Calu3 (cell line): ENCODE data around the gene SLC51A. TPM values are rescaled to one million over a fixed set of nuclear protein-coding genes. Genes with fewer than 3 reads are reported as not detected.

Experiments
- BruUV-seq: library from RNA; stranded (reverse); fragments of 400-500 nt; replicated peaks from 2 replicates; lab custom pipeline; 2021; lab: Mats Ljungman, UMichigan
- CTCF ChIA-PET: fragments of 300-600 bp; sonication (Branson Sonifier 250); formaldehyde crosslinking; loops from one replicate; lab custom pipeline; 2022; ENCODE audit warnings: antibody characterized with exemption; lab: Charles Lee
- DNase-seq: peaks from one replicate; pipeline ENCODE4 v3.0.0; 2022
- H3K27ac Mint-ChIP-seq: one replicate; pipeline ENCODE4 v1.8.0; 2022; ENCODE audit warnings: mixed read lengths; ENCODE audit not compliant: unreplicated experiment
- H3K27me3 Mint-ChIP-seq: one replicate; pipeline ENCODE4 v1.8.0; 2022; ENCODE audit warnings: mixed read lengths; ENCODE audit not compliant: unreplicated experiment
- H3K36me3 Mint-ChIP-seq: one replicate; pipeline ENCODE4 v1.8.0; 2022; ENCODE audit warnings: mild to moderate bottlenecking, moderate library complexity, mixed read lengths; ENCODE audit not compliant: insufficient read depth, unreplicated experiment
- H3K4me1 Mint-ChIP-seq: one replicate; pipeline ENCODE4 v1.8.0; 2022; ENCODE audit warnings: mild to moderate bottlenecking, low read depth, mixed read lengths; ENCODE audit not compliant: unreplicated experiment
- H3K4me3 Mint-ChIP-seq: one replicate; pipeline ENCODE4 v1.8.0; 2022; ENCODE audit warnings: mild to moderate bottlenecking, low read depth, moderate library complexity, mixed read lengths; ENCODE audit not compliant: unreplicated experiment
- H3K9me3 Mint-ChIP-seq: one replicate; pipeline ENCODE4 v1.8.0; 2022; ENCODE audit warnings: low read depth, mixed read lengths; ENCODE audit not compliant: unreplicated experiment
- CTCF ChIP-seq: fragments of 200-600 bp; IDR thresholded peaks from one replicate; pipeline ENCODE4 v1.8.0; 2022; ENCODE audit warnings: antibody characterized with exemption; ENCODE audit not compliant: unreplicated experiment
- intact Hi-C: fragments of 100-400 bp; cut with micrococcal nuclease; formaldehyde crosslinking; loops from one replicate; pipeline ENCODE4 v1.10.0; 2022; ENCODE audit not compliant: unreplicated experiment
- total RNA-seq: library from RNA; stranded (reverse); gene quantifications from 2 replicates; pipeline ENCODE4 v1.2.3, GENCODE V29; 2022

SLC51A gene
- total RNA-seq, 1 experiment from 2014 or later, result not detected

- no peaks in the 10 kb centered on the region for H3K27me3 Mint-ChIP-seq
- no peak overlapping the region for H3K4me3 Mint-ChIP-seq
- H3K4me1 Mint-ChIP-seq, result no peaks in the 10 kb centered on the region
- no peaks in the 10 kb centered on the region for H3K36me3 Mint-ChIP-seq
- H3K9me3 Mint-ChIP-seq, result no peaks in the 10 kb centered on the region
- no peak overlapping the region for H3K27ac Mint-ChIP-seq
- no peak for TF ChIP-seq CTCF
- CTCF ChIA-PET, result no interaction called here
- no TSS peak for BruUV-seq
- no peak for DNase-seq
- intact Hi-C loops, result no loop called here
These were observed 38.4 kb upstream of the SLC51A start for GRCh38 chr3:196177967-196178366.

- Mint-ChIP-seq H3K4me3 (no peak overlapping the region), H3K27ac (no peak overlapping the region), H3K4me1 (no peaks in the 10 kb centered on the region), H3K36me3 (no peaks in the 10 kb centered on the region), H3K27me3 (no peaks in the 10 kb centered on the region), H3K9me3 (no peaks in the 10 kb centered on the region)
- BruUV-seq, result no TSS peak
- CTCF ChIA-PET, result interaction anchor here (0.6 kb wide), 1 partner anchor 93 kb away, joined by 3 read pairs; no protein-coding TSS in a partner anchor
- intact Hi-C loops, result no loop called here
- TF ChIP-seq CTCF, result no peak
- DNase-seq, result no peak
These were observed 37.3 kb upstream of the SLC51A start for GRCh38 chr3:196178993-196179379.

GRCh38 chr3:196179380-196180308, 36.7 kb upstream of the SLC51A start:
- Mint-ChIP-seq H3K27me3 (no peaks in the 10 kb centered on the region), H3K9me3 (no peaks in the 10 kb centered on the region), H3K36me3 (no peaks in the 10 kb centered on the region), H3K27ac (no peak overlapping the region), H3K4me3 (no peak overlapping the region), H3K4me1 (no peaks in the 10 kb centered on the region)
- BruUV-seq, result no TSS peak
- CTCF ChIA-PET, result no interaction called here
- no peak for TF ChIP-seq CTCF
- intact Hi-C loops, result no loop called here
- no peak for DNase-seq

GRCh38 chr3:196180346-196180745, 36.0 kb upstream of the SLC51A start:
- H3K27me3 Mint-ChIP-seq, result no peaks in the 10 kb centered on the region
- TF ChIP-seq CTCF, result no peak
- no peak overlapping the region for H3K27ac Mint-ChIP-seq
- no peak for DNase-seq
- CTCF ChIA-PET, result no interaction called here
- intact Hi-C loops, result no loop called here
- H3K36me3 Mint-ChIP-seq, result no peaks in the 10 kb centered on the region
- BruUV-seq, result no TSS peak
- no peaks in the 10 kb centered on the region for H3K4me1 Mint-ChIP-seq
- no peaks in the 10 kb centered on the region for H3K9me3 Mint-ChIP-seq
- no peak overlapping the region for H3K4me3 Mint-ChIP-seq
